Endothelial cell of umbilical vein (primary cell): Measurements from ENCODE around the gene AP2A2. TPM values are rescaled to one million over a fixed set of nuclear protein-coding genes. Genes with fewer than 3 reads are reported as not detected.

Experiments used
- BruUV-seq: library from RNA; stranded (reverse); fragments of 400-500 nt; replicated peaks from 2 replicates; lab custom pipeline; 2021; lab: Mats Ljungman, UMichigan
- CTCF ChIA-PET: fragments of 300-600, 350-600 bp; sonication (Branson Sonifier 250); formaldehyde crosslinking; loops from one replicate; lab custom pipeline; 2021; ENCODE audit warnings: antibody characterized with exemption, inconsistent platforms; lab: Charles Lee
- POLR2A ChIA-PET: fragments of 300-600, 350-600 bp; sonication (Branson Sonifier 250); formaldehyde crosslinking; loops from one replicate; lab custom pipeline; 2021; ENCODE audit warnings: antibody characterized with exemption, inconsistent platforms; lab: Charles Lee
- DNase-seq: peaks from one replicate; pipeline ENCODE4 v3.0.0-alpha.2; 2011; ENCODE audit warnings: low read depth, low spot score
- FAIRE-seq: peaks from 2 replicates; lab custom pipeline; 2011; peaks lifted over from hg19 to GRCh38; lab: Jason Lieb, UNC
- H2AFZ ChIP-seq: 2 replicates; pipeline ENCODE4 v1.6.0; 2012; ENCODE audit warnings: low read depth, low read length, control low read depth, inconsistent platforms
- H3K27ac ChIP-seq: 2 replicates; pipeline ENCODE4 v1.5.1; 2011; ENCODE audit warnings: low read depth, mild to moderate bottlenecking, control low read depth, low read length, moderate library complexity; ENCODE audit not compliant: insufficient read depth
- H3K27me3 ChIP-seq, 2 experiments: 2 replicates each; pipeline versions ENCODE4 v1.6.0 to v1.6.1; 2011; ENCODE audit warnings: low read length in 2 of 2, mixed read lengths in 1 of 2; ENCODE audit not compliant: control insufficient read depth in 2 of 2, insufficient read depth in 2 of 2
- H3K36me3 ChIP-seq, 2 experiments: 2 replicates in 1 of 2; 3 replicates in 1 of 2; pipeline ENCODE4 v1.5.1; 2011; ENCODE audit warnings: low read length in 2 of 2, mild to moderate bottlenecking in 1 of 2, moderate library complexity in 1 of 2; ENCODE audit not compliant: control insufficient read depth in 2 of 2, insufficient read depth in 2 of 2; ENCODE audit errors: extremely low read depth in 1 of 2
- H3K4me1 ChIP-seq: 3 replicates; pipeline ENCODE4 v1.5.1; 2011; ENCODE audit warnings: mild to moderate bottlenecking, low read length; ENCODE audit not compliant: control insufficient read depth, insufficient read depth; ENCODE audit errors: extremely low read depth
- H3K4me2 ChIP-seq: 2 replicates; pipeline ENCODE4 v1.6.1; 2011; ENCODE audit warnings: low read length, control low read depth, mixed read lengths; ENCODE audit not compliant: insufficient read depth
- H3K4me3 ChIP-seq, 3 experiments: fragments of 200-600 bp in 1 of 3; sonication (generic), shearing (Covaris generic) in 1 of 3; replicated peaks in 1 of 3; 2 replicates each; pipeline ENCODE4 v1.5.1; 2011 to 2016; ENCODE audit warnings: control low read depth in 3 of 3, low read length in 3 of 3, mild to moderate bottlenecking in 2 of 3, inconsistent platforms in 1 of 3, low read depth in 1 of 3, moderate library complexity in 1 of 3; ENCODE audit not compliant: insufficient read depth in 1 of 3
- H3K79me2 ChIP-seq: 2 replicates; pipeline ENCODE4 v1.6.0; 2012; ENCODE audit warnings: low read length, inconsistent platforms; ENCODE audit not compliant: control insufficient read depth, insufficient read depth
- H3K9ac ChIP-seq: replicated peaks from 2 replicates; pipeline ENCODE3; 2011; ENCODE audit warnings: low read length, control low read depth; ENCODE audit not compliant: insufficient read depth; ENCODE audit errors: extremely low read depth
- H3K9me1 ChIP-seq: replicated peaks from 3 replicates; pipeline ENCODE4 v1.6.0; 2011; ENCODE audit warnings: mild to moderate bottlenecking, low read length; ENCODE audit not compliant: control insufficient read depth, insufficient read depth; ENCODE audit errors: extremely low read depth
- H3K9me3 ChIP-seq: replicated peaks from 2 replicates; pipeline ENCODE4 v1.5.1; 2012; ENCODE audit warnings: low read length, inconsistent platforms; ENCODE audit not compliant: control insufficient read depth, insufficient read depth
- H4K20me1 ChIP-seq: replicated peaks from 2 replicates; pipeline ENCODE3; 2011; ENCODE audit warnings: mild to moderate bottlenecking, low read length; ENCODE audit not compliant: control insufficient read depth, insufficient read depth; ENCODE audit errors: extremely low read depth
- CTCF ChIP-seq, 2 donors: IDR thresholded peaks; 1 replicate in 1 of 2; 2 replicates in 1 of 2; pipeline ENCODE4 v1.5.1; 2011; ENCODE audit warnings: low read length in 2 of 2, mild to moderate bottlenecking in 2 of 2, moderate library complexity in 2 of 2, control low read depth in 1 of 2, inconsistent platforms in 1 of 2, low read depth in 1 of 2; ENCODE audit not compliant: insufficient read depth in 1 of 2; ENCODE audit errors: extremely low read depth in 1 of 2
- EZH2 ChIP-seq: IDR thresholded peaks from 2 replicates; pipeline ENCODE4 v1.6.1; 2012; ENCODE audit warnings: borderline replicate concordance, low read depth, mild to moderate bottlenecking, moderate library complexity, low read length, inconsistent platforms; ENCODE audit not compliant: severe bottlenecking
- FOS ChIP-seq: IDR thresholded peaks from 2 replicates; pipeline ENCODE4 v1.6.1; 2011; ENCODE audit warnings: mild to moderate bottlenecking, low read length, moderate library complexity, borderline replicate concordance; ENCODE audit not compliant: insufficient read depth
- GATA2 ChIP-seq: IDR thresholded peaks from 2 replicates; pipeline ENCODE4 v1.7.0; 2011; ENCODE audit warnings: low read depth, mild to moderate bottlenecking, moderate library complexity, mixed read lengths, low read length; ENCODE audit not compliant: insufficient read length, insufficient read depth
- JUN ChIP-seq: IDR thresholded peaks from 2 replicates; pipeline ENCODE4 v1.6.1; 2011; ENCODE audit warnings: borderline replicate concordance, low read depth; ENCODE audit not compliant: insufficient read length, insufficient read depth
- MAX ChIP-seq: IDR thresholded peaks from 2 replicates; pipeline ENCODE4 v1.6.1; 2011; ENCODE audit not compliant: insufficient read depth, insufficient read length
- MYC ChIP-seq: IDR thresholded peaks from one replicate; pipeline ENCODE4 v1.6.1; 2011; ENCODE audit warnings: mild to moderate bottlenecking, low read depth, low read length
- POLR2A ChIP-seq: IDR thresholded peaks from 2 replicates; pipeline ENCODE4 v1.6.1; 2012; ENCODE audit warnings: low read depth, mild to moderate bottlenecking, control low read depth, low read length
- POLR2AphosphoS5 ChIP-seq: IDR thresholded peaks from 2 replicates; pipeline ENCODE4 v1.6.1; 2012; ENCODE audit warnings: low read depth, mild to moderate bottlenecking, control low read depth, low read length, moderate library complexity; ENCODE audit not compliant: insufficient read depth
- dilution Hi-C: fragments of 300-500 bp; cut with MboI; formaldehyde crosslinking; loops from one replicate; pipeline ENCODE4 v1.15.0; 2019; ENCODE audit warnings: low sequenced_read_pairs; ENCODE audit not compliant: extremely low pct_ligation_motif_present
- intact Hi-C: fragments of 100-400 bp; cut with micrococcal nuclease; formaldehyde crosslinking; loops from one replicate; pipeline ENCODE4 v1.10.0; 2022
- polyA plus RNA-seq, 4 experiments: library from polyadenylated mRNA; depleted of rRNA in 3 of 4; stranded (reverse) in 3 of 4; unstranded in 1 of 4; fragments of >200 nt; gene quantifications; 2 replicates each; pipeline versions ENCODE4 v1.2.1 to v1.2.3, GENCODE V29; 2011 to 2012; ENCODE audit warnings: missing spikeins in 1 of 4
- total RNA-seq: library from RNA; stranded (reverse); gene quantifications from 2 replicates; pipeline ENCODE4 v1.2.3, GENCODE V29; 2021

AP2A2 gene
- total and polyA plus RNA-seq, 2 donors (not counting 3 experiments of a cell fraction or from before 2014, with no cell fraction given), result 89.5 to 92.6 TPM

GRCh38 chr11:1041149-1041467 lies 115.4 kb downstream of the AP2A2 start:
- no peak for FAIRE-seq
- H3K9me1 ChIP-seq, result no peaks in the 10 kb centered on the region
- intact Hi-C loops, result no loop called here
- no peak overlapping the region for H3K27ac ChIP-seq
- TF ChIP-seq MYC, result no peak
- no peak for TF ChIP-seq MAX
- no peak for TF ChIP-seq FOS
- no peak for TF ChIP-seq JUN
- no peak for TF ChIP-seq GATA2
- TF ChIP-seq CTCF (IDR thresholded peaks at IDR 0.05; ENCODE audit: extremely low read depth in 1 of 2, insufficient read depth in 1 of 2, low read depth in 1 of 2, low read length in 2 of 2), result no peak
- no peak for TF ChIP-seq EZH2
- TF ChIP-seq POLR2A, result no peak
- TF ChIP-seq POLR2AphosphoS5, result no peak
- DNase-seq, result no peak
- ChIA-PET POLR2A (no interaction called here), CTCF (interaction anchor here (1.1 to 1.5 kb wide), 3 partner anchors 10 to 194 kb away, joined by 3 read pairs; no protein-coding TSS in a partner anchor)
- dilution Hi-C loops, result no loop called here
- no peaks in the 10 kb centered on the region for H3K27me3 ChIP-seq
- no TSS peak for BruUV-seq
- H3K36me3 ChIP-seq, result no peaks in the 10 kb centered on the region
- no peaks in the 10 kb centered on the region for H3K79me2 ChIP-seq
- no peaks in the 10 kb centered on the region for H3K9me3 ChIP-seq
- no peak overlapping the region for H2AFZ ChIP-seq
- H3K4me3 ChIP-seq, result no peak overlapping the region
- no peak overlapping the region for H3K9ac ChIP-seq
- H4K20me1 ChIP-seq, result no peaks in the 10 kb centered on the region
- H3K4me2 ChIP-seq, result no peak overlapping the region
- no peaks in the 10 kb centered on the region for H3K4me1 ChIP-seq
